Psoas muscle (tissue), 8 donors: ENCODE measurements around the gene CREB3. TPM values are rescaled to one million over a fixed set of nuclear protein-coding genes. Genes with fewer than 3 reads are reported as not detected.

ENCODE experiments used
- ATAC-seq, 4 donors: fragments of 200-7000 bp; cut with Tn5 transposase; one replicate each; pipeline ENCODE4 v1.9.1; 2020; ENCODE audit warnings: moderate library complexity in 3 of 4, mild to moderate bottlenecking in 2 of 4
- DNase-seq, 2 donors: peaks; one replicate each; pipeline ENCODE4 v3.0.0-alpha.2; 2020
- H3K27ac ChIP-seq: fragments of 200-600 bp; one replicate; pipeline ENCODE4 v1.8.0; 2022
- H3K27me3 ChIP-seq, 3 donors: fragments of 200-600 bp in 1 of 3; one replicate each; pipeline versions ENCODE4 v1.6.1 to v1.8.0; 2013 to 2022; ENCODE audit warnings: low read length in 2 of 3, mild to moderate bottlenecking in 2 of 3, moderate library complexity in 1 of 3; ENCODE audit not compliant: insufficient read depth in 3 of 3
- H3K36me3 ChIP-seq, 2 donors: fragments of 200-600 bp in 1 of 2; one replicate each; pipeline versions ENCODE4 v1.6.1 to v1.8.0; 2013 to 2022; ENCODE audit warnings: low read depth in 1 of 2, mild to moderate bottlenecking in 1 of 2, moderate library complexity in 1 of 2; ENCODE audit not compliant: insufficient read depth in 1 of 2
- H3K4me1 ChIP-seq: fragments of 200-600 bp; one replicate; pipeline ENCODE4 v1.8.0; 2022
- H3K4me3 ChIP-seq: fragments of 200-600 bp; one replicate; pipeline ENCODE4 v1.8.0; 2022; ENCODE audit warnings: mild to moderate bottlenecking
- H3K9me3 ChIP-seq: fragments of 200-600 bp; one replicate; pipeline ENCODE4 v1.8.0; 2022
- CTCF ChIP-seq: fragments of 200-600 bp; IDR thresholded peaks from one replicate; pipeline ENCODE4 v1.8.0; 2022; ENCODE audit warnings: antibody characterized with exemption
- WGBS, 3 donors: extraction: QIAGEN DNeasy Blood & Tissue Kit; methylation state at CpG; one replicate each; pipeline versions ENCODE4 v1.1.6 to v1.1.7; 2013; 5-methylcytosine and 5-hydroxymethylcytosine counted together
- intact Hi-C, 2 donors: fragments of 100-400 bp; cut with DNase I; formaldehyde crosslinking; loops; one replicate each; pipeline versions ENCODE4 v1.11.0 to v1.14.2; 2022
- polyA plus RNA-seq, 3 donors: library from polyadenylated mRNA; stranded (reverse); fragments of 200-250 nt; gene quantifications; one replicate each; pipeline ENCODE4 v1.2.3, GENCODE V29; 2013
- total RNA-seq, 4 donors: library from RNA; stranded (reverse); fragmentation: NEBNext Ultra II Directional in 2 of 4; extraction: Animal tissue kit (Norgen Biotek cat#: 25700) in 2 of 4; gene quantifications; one replicate each; pipeline versions ENCODE4 v1.2.1 to v1.2.4, GENCODE V29; 2021 to 2023
- donor health status: healthy with polysubstance abuse.
- donor health status: DM: no; HTN: no; CAD: no; lungs with moderate emphysema.
- donor health status: Bipolar disorder and iron deficiency.
- donor health status: healthy.
- donor health status: DM: yes; HTN: yes; CAD: no.
- donor health status: DM: no; HTN: no; CAD: no.
- donor health status: DM: no; HTN: no; CAD: no.
- donor health status: DM: yes; HTN: yes; CAD: no.

The CREB3 gene
- total and polyA plus RNA-seq, 7 donors = 16.1 to 55.1 (median 21.3) TPM

GRCh38 chr9:35689542-35690293 lies 42.7 kb upstream of the CREB3 start, which contains the start of gene TPM2:
Gene TPM2 (minus strand): TSS chr9:35689925. CDS start chr9:35689817, 108 bp downstream.
- no peak for TF ChIP-seq CTCF
- WGBS, 3 donors = 6 to 9% (median 7%) methylated on average over 39 to 61 of the region's 61 CpGs
- ATAC-seq (peak; percentile 64 to 73 (median 69)), DNase-seq (peak; percentile 71 to 90)
- peaks cover 24% of the 10 kb centered on the region for H3K4me1 ChIP-seq
- H3K9me3 ChIP-seq = no peaks in the 10 kb centered on the region
- H3K4me3 ChIP-seq = peak within 1 kb of the TSS; percentile 100
- H3K27ac ChIP-seq = peak within 1 kb of the TSS; percentile 100
- H3K36me3 ChIP-seq = peaks cover 0 to 28% of the 10 kb centered on the region in 2 donors
- no peaks in the 10 kb centered on the region for H3K27me3 ChIP-seq
- intact Hi-C loops = loop anchor here (2.0 to 10.0 kb wide), 3 partner anchors 39 to 205 kb away; partner anchors contain the start of gene TESK1 (in 1 of the 2)

- no peak for ATAC-seq
- H3K4me3 ChIP-seq = peak overlapping the region; percentile 100
- peaks cover 22% of the 10 kb centered on the region for H3K4me1 ChIP-seq
- no peaks in the 10 kb centered on the region for H3K27me3 ChIP-seq
- intact Hi-C loops = loop anchor here (2.0 to 10.0 kb wide), 3 partner anchors 39 to 205 kb away; partner anchors contain the start of gene TESK1 (in 1 of the 2)
- H3K36me3 ChIP-seq = peaks cover 0 to 23% of the 10 kb centered on the region in 2 donors
- peak overlapping the region; percentile 100 for H3K27ac ChIP-seq
- DNase-seq = no peak
- no peak for TF ChIP-seq CTCF
- 0 to 1% (median 1%) methylated on average over 19 to 21 of the region's 21 CpGs for WGBS, 3 donors
- no peaks in the 10 kb centered on the region for H3K9me3 ChIP-seq
Measured at GRCh38 chr9:35690294-35690613, 42.2 kb upstream of the CREB3 start.

GRCh38 chr9:35690614-35691333 lies 41.7 kb upstream of the CREB3 start:
- DNase-seq (peak; percentile 86 to 90), ATAC-seq (peak; percentile 34 to 60 (median 44))
- peak overlapping the region; percentile 100 for H3K27ac ChIP-seq
- no peaks in the 10 kb centered on the region for H3K27me3 ChIP-seq
- peaks cover 0 to 21% of the 10 kb centered on the region in 2 donors for H3K36me3 ChIP-seq
- intact Hi-C loops = loop anchor here (2.0 to 10.0 kb wide), 3 partner anchors 38 to 206 kb away; partner anchors contain the start of gene TESK1 (in 1 of the 2)
- no peaks in the 10 kb centered on the region for H3K9me3 ChIP-seq
- 1% methylated on average over 37 to 61 of the region's 61 CpGs for WGBS, 3 donors
- H3K4me3 ChIP-seq = peak overlapping the region; percentile 100
- H3K4me1 ChIP-seq = peaks cover 19% of the 10 kb centered on the region
- TF ChIP-seq CTCF = no peak

- H3K4me1 ChIP-seq = peaks cover 19% of the 10 kb centered on the region
- intact Hi-C loops = loop anchor here (2.0 to 10.0 kb wide), 3 partner anchors 38 to 206 kb away; partner anchors contain the start of gene TESK1 (in 1 of the 2)
- H3K27ac ChIP-seq = peak overlapping the region; percentile 100
- DNase-seq = no peak
- WGBS, 3 donors = 16 to 17% (median 16%) methylated on average over 9 to 10 of the region's 10 CpGs
- H3K27me3 ChIP-seq = no peaks in the 10 kb centered on the region
- peaks cover 0 to 21% of the 10 kb centered on the region in 2 donors for H3K36me3 ChIP-seq
- TF ChIP-seq CTCF = no peak
- ATAC-seq = no peak
- peak overlapping the region; percentile 100 for H3K4me3 ChIP-seq
- no peaks in the 10 kb centered on the region for H3K9me3 ChIP-seq
Measured at GRCh38 chr9:35691334-35691650, 41.2 kb upstream of the CREB3 start.
